SK-N-MC (cell line): ENCODE data around the gene ENTPD6.
"Not testable (repeated sequence)": the region's sequence is repeated elsewhere in the genome, so short reads cannot be mapped to it uniquely, and the experiment has no call there.

Source experiments
- EZH2 ChIP-seq: fragments of 200-600 bp; sonication (generic); IDR thresholded peaks from one replicate; pipeline ENCODE4 v1.6.1; 2017; ENCODE audit warnings: antibody characterized with exemption
- POLR2AphosphoS5 ChIP-seq: IDR thresholded peaks from 2 replicates; pipeline ENCODE4 v1.6.1; 2012; ENCODE audit warnings: mild to moderate bottlenecking, low read depth, low read length, borderline replicate concordance

DNA sequence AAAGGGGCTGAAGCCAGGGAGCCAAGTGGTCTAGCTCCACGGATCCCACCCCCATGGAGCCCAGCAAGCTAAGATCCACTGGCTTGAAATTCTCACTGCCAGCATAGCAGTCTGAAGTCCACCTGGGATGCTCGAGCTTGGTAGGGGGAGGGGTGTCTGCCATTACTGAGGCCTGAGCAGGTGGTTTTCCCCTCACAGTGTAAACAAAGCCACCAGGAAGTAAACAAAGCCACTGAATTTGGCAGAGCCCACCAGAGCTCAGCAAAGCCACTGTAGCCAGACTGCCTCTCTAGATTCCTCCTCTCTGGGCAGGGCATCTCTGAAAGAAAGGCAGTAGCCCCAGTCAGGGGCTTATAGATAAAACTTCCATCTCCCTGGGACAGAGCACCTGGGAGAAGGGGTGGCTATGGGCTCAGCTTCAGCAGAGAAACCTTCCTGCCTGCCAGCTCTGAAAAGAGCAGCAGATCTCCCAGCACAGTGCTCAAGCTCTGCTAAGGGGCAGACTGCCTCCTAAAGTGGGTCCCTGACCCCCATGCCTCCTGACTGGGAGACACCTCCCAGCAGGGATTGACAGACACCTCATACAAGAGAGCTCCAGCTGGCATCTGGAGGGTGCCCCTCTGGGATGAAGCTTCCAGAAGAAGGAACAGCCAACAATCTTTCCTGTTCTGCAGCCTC, 29.3 kb upstream of the ENTPD6 start:
- not testable (repeated sequence) for TF ChIP-seq EZH2, POLR2AphosphoS5
